Mammary epithelial cell (primary cell): ENCODE results near the gene CHKA.

Source experiments
- CTCF ChIP-seq, 2 donors: IDR thresholded peaks in 1 of 2; conservative IDR thresholded peaks in 1 of 2; 2 replicates each; pipeline ENCODE4 v1.5.1; 2011 to 2012; ENCODE audit warnings: inconsistent platforms in 2 of 2, low read length in 2 of 2, mild to moderate bottlenecking in 2 of 2, control low read depth in 1 of 2, low read depth in 1 of 2; ENCODE audit not compliant: insufficient read depth in 1 of 2; ENCODE audit errors: extremely low read depth in 1 of 2
- EZH2 ChIP-seq: IDR thresholded peaks from 2 replicates; pipeline ENCODE4 v1.6.1; 2012; ENCODE audit warnings: low read length, inconsistent platforms, borderline replicate concordance

- TF ChIP-seq CTCF (conservative IDR thresholded peaks at IDR 0.05 in 1 of 2, IDR thresholded peaks at IDR 0.05 in 1 of 2; ENCODE audit: extremely low read depth in 1 of 2, insufficient read depth in 1 of 2, low read depth in 1 of 2, low read length in 2 of 2) (no peak), EZH2 (no peak)
Observed at GRCh38 chr11:68118706-68119448, 2.3 kb downstream of the CHKA start.
